Measurements from ENCODE around the gene GRIK4.

GRIK4 gene

GRCh38 chr11:120629407-120630080 is 118.0 kb downstream of the GRIK4 start:
- no peak for TF ChIP-seq CTCF (conservative IDR thresholded peaks at IDR 0.05; ENCODE audit: low read depth, low read length)
- H3K79me2 ChIP-seq (ENCODE audit: insufficient read depth, low read depth): no peaks in the 10 kb centered on the region
- H4K20me1 ChIP-seq (ENCODE audit: insufficient read depth): no peaks in the 10 kb centered on the region
- no peak overlapping the region for H3K27ac ChIP-seq
- H3K4me3 ChIP-seq (IDR thresholded peaks at IDR 0.05; ENCODE audit: insufficient read depth, low read depth, low read length): no peak overlapping the region
- no peaks in the 10 kb centered on the region for H3K36me3 ChIP-seq (ENCODE audit: insufficient read depth)
- no peaks in the 10 kb centered on the region for H3K4me1 ChIP-seq (ENCODE audit: low read depth, poor library complexity, severe bottlenecking)
- no peak overlapping the region for H3K4me2 ChIP-seq
- no peak overlapping the region for H3K9ac ChIP-seq
- no peak overlapping the region for H2AFZ ChIP-seq (ENCODE audit: low read depth)
- no peaks in the 10 kb centered on the region for H3K27me3 ChIP-seq (ENCODE audit: insufficient read depth, low read depth)

GRCh38 chr11:120630122-120630521 is 118.6 kb downstream of the GRIK4 start:
- TF ChIP-seq CTCF (conservative IDR thresholded peaks at IDR 0.05; ENCODE audit: low read depth, low read length): no peak
- H3K36me3 ChIP-seq (ENCODE audit: insufficient read depth): no peaks in the 10 kb centered on the region
- H3K4me1 ChIP-seq (ENCODE audit: low read depth, poor library complexity, severe bottlenecking): no peaks in the 10 kb centered on the region
- H3K9ac ChIP-seq: no peak overlapping the region
- H3K27ac ChIP-seq: no peak overlapping the region
- H3K4me3 ChIP-seq (IDR thresholded peaks at IDR 0.05; ENCODE audit: insufficient read depth, low read depth, low read length): no peak overlapping the region
- H4K20me1 ChIP-seq (ENCODE audit: insufficient read depth): no peaks in the 10 kb centered on the region
- no peaks in the 10 kb centered on the region for H3K27me3 ChIP-seq (ENCODE audit: insufficient read depth, low read depth)
- H3K79me2 ChIP-seq (ENCODE audit: insufficient read depth, low read depth): no peaks in the 10 kb centered on the region
- H2AFZ ChIP-seq (ENCODE audit: low read depth): no peak overlapping the region
- H3K4me2 ChIP-seq: no peak overlapping the region

- no peaks in the 10 kb centered on the region for H3K36me3 ChIP-seq (ENCODE audit: insufficient read depth)
- H3K4me3 ChIP-seq (IDR thresholded peaks at IDR 0.05; ENCODE audit: insufficient read depth, low read depth, low read length): no peak overlapping the region
- no peak overlapping the region for H3K9ac ChIP-seq
- no peaks in the 10 kb centered on the region for H3K4me1 ChIP-seq (ENCODE audit: low read depth, poor library complexity, severe bottlenecking)
- no peak overlapping the region for H2AFZ ChIP-seq (ENCODE audit: low read depth)
- H3K27me3 ChIP-seq (ENCODE audit: insufficient read depth, low read depth): no peaks in the 10 kb centered on the region
- no peaks in the 10 kb centered on the region for H4K20me1 ChIP-seq (ENCODE audit: insufficient read depth)
- H3K79me2 ChIP-seq (ENCODE audit: insufficient read depth, low read depth): no peaks in the 10 kb centered on the region
- TF ChIP-seq CTCF (conservative IDR thresholded peaks at IDR 0.05; ENCODE audit: low read depth, low read length): no peak
- no peak overlapping the region for H3K27ac ChIP-seq
- H3K4me2 ChIP-seq: no peak overlapping the region
Measured at GRCh38 chr11:120632579-120632978, 121.0 kb downstream of the GRIK4 start.

- H3K4me1 ChIP-seq (ENCODE audit: low read depth, poor library complexity, severe bottlenecking): no peaks in the 10 kb centered on the region
- no peak overlapping the region for H2AFZ ChIP-seq (ENCODE audit: low read depth)
- no peak for TF ChIP-seq CTCF (conservative IDR thresholded peaks at IDR 0.05; ENCODE audit: low read depth, low read length)
- H3K4me2 ChIP-seq: no peak overlapping the region
- H3K79me2 ChIP-seq (ENCODE audit: insufficient read depth, low read depth): no peaks in the 10 kb centered on the region
- no peak overlapping the region for H3K9ac ChIP-seq
- H3K27me3 ChIP-seq (ENCODE audit: insufficient read depth, low read depth): no peaks in the 10 kb centered on the region
- H4K20me1 ChIP-seq (ENCODE audit: insufficient read depth): no peaks in the 10 kb centered on the region
- H3K4me3 ChIP-seq (IDR thresholded peaks at IDR 0.05; ENCODE audit: insufficient read depth, low read depth, low read length): no peak overlapping the region
- H3K36me3 ChIP-seq (ENCODE audit: insufficient read depth): no peaks in the 10 kb centered on the region
- H3K27ac ChIP-seq: no peak overlapping the region
Measured at GRCh38 chr11:120633616-120634393, 122.3 kb downstream of the GRIK4 start.
